Transverse colon (tissue), 4 donors: ENCODE results near the gene STK33. TPM values are rescaled to one million over a fixed set of nuclear protein-coding genes. Genes with fewer than 3 reads are reported as not detected.

Experiments
- DNase-seq: peaks from one replicate; pipeline ENCODE4 v3.0.0-alpha.2; 2019
- H3K27ac ChIP-seq, 4 donors: fragments of 200-600 bp; sonication (generic); 2 replicates each; pipeline ENCODE4 v1.5.1; 2016 to 2018; ENCODE audit warnings: inconsistent platforms in 4 of 4
- H3K27me3 ChIP-seq: fragments of 200-600 bp; sonication (generic); 2 replicates; pipeline ENCODE4 v1.5.1; 2017; ENCODE audit warnings: inconsistent platforms
- H3K36me3 ChIP-seq, 4 donors: fragments of 200-600 bp; sonication (generic); 2 replicates each; pipeline ENCODE4 v1.5.1; 2017 to 2019; ENCODE audit warnings: inconsistent platforms in 4 of 4
- H3K4me1 ChIP-seq, 4 donors: fragments of 200-600 bp; sonication (generic); 2 replicates each; pipeline ENCODE4 v1.5.1; 2017 to 2020; ENCODE audit warnings: inconsistent platforms in 4 of 4
- H3K4me3 ChIP-seq, 4 donors: fragments of 200-600 bp; sonication (generic); 1 replicate in 1 of 4; 2 replicates in 3 of 4; pipeline versions ENCODE4 v1.5.1 to v1.6.1; 2017 to 2019; ENCODE audit warnings: inconsistent platforms in 4 of 4
- H3K9me3 ChIP-seq, 2 donors: fragments of 200-600 bp; sonication (generic); 2 replicates each; pipeline ENCODE4 v1.5.1; 2017 to 2019; ENCODE audit warnings: inconsistent platforms in 2 of 2
- EP300 ChIP-seq: sonication (generic); formaldehyde crosslinking; IDR thresholded peaks from one replicate; pipeline ENCODE4 v1.6.1; 2017; ENCODE audit warnings: antibody characterized with exemption, low read depth
- POLR2A ChIP-seq: fragments of 450-650 bp; IDR thresholded peaks from one replicate; pipeline ENCODE4 v1.6.1; 2016; ENCODE audit warnings: antibody characterized with exemption, mild to moderate bottlenecking, moderate library complexity
- POLR2AphosphoS5 ChIP-seq, 3 donors: sonication (generic); formaldehyde crosslinking; IDR thresholded peaks; one replicate each; pipeline ENCODE4 v1.6.1; 2016; ENCODE audit warnings: antibody characterized with exemption in 3 of 3
- WGBS, 2 donors: methylation state at CpG; one replicate each; pipeline ENCODE4 v1.1.5; 2018; ENCODE audit warnings: low coverage in 1 of 2; 5-methylcytosine and 5-hydroxymethylcytosine counted together
- in situ Hi-C, 4 donors: fragments of 200-750 bp; cut with MboI; loops; one replicate each; pipeline versions ENCODE4 v1.15.0 to v1.15.1; 2017; ENCODE audit warnings: low sequenced_read_pairs in 3 of 4, low pct_ligation_motif_present in 1 of 4, low pct_unique_long_range_greater_than_20kb in 1 of 4
- intact Hi-C: fragments of 100-400 bp; cut with DNase I; formaldehyde crosslinking; loops from one replicate; pipeline ENCODE4 v1.15.1; 2023; ENCODE audit warnings: low total_unique reads
- total RNA-seq, 4 donors: library from RNA; depleted of rRNA; stranded (reverse); fragments of >200 nt; gene quantifications; one replicate each; pipeline ENCODE4 v1.1.0, GENCODE V29; 2016
- TF ChIP-seq, protein P1 (sequence below), 5 experiments: fragments of 200-600 bp in 3 of 5; fragments of 450-650 bp in 2 of 5; sonication (generic) in 3 of 5; IDR thresholded peaks; 1 replicate in 2 of 5; 2 replicates in 3 of 5; pipeline ENCODE4 v1.5.1; 2016 to 2017; ENCODE audit warnings: antibody characterized with exemption in 5 of 5, inconsistent platforms in 3 of 5, mild to moderate bottlenecking in 2 of 5, moderate library complexity in 1 of 5

STK33 gene
- total RNA-seq, 4 donors from 2014 or later = 2.0 to 14.2 (median 3.8) TPM

DNA sequence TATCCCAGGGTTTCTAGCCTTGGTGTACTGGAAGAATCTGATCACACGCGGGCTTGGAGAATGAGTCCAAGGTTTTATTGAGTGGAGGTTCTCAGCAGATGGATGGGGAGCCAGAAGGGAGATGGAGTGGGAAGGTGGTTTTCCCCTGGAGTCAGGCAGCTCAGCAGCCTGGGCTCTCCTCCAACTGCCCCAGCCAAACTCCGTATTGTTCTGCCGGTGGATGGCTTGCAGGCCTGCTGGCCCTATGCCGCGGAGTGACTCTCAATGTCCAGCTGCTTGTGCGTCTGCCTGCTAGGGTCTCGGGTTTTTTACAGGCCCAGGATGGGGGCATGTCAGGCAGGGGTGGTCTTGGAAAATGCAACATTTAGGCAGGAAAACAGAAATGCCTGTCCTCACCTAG, 168.0 kb downstream of the STK33 start:
- Histone ChIP-seq H3K27ac (no peak overlapping the region), H3K9me3 (no peaks in the 10 kb centered on the region), H3K4me1 (no peaks in the 10 kb centered on the region), H3K27me3 (no peaks in the 10 kb centered on the region), H3K4me3 (no peak overlapping the region), H3K36me3 (no peaks in the 10 kb centered on the region)
- in situ Hi-C loops = no loop called here
- WGBS, 2 donors = 95% methylated on average over 8 of the region's 8 CpGs; no CpG with 5 or more reads in 1 of the 2 donors
- DNase-seq = no peak
- TF ChIP-seq POLR2A = no peak
- no peak for TF ChIP-seq EP300
- TF ChIP-seq, protein P1, sequence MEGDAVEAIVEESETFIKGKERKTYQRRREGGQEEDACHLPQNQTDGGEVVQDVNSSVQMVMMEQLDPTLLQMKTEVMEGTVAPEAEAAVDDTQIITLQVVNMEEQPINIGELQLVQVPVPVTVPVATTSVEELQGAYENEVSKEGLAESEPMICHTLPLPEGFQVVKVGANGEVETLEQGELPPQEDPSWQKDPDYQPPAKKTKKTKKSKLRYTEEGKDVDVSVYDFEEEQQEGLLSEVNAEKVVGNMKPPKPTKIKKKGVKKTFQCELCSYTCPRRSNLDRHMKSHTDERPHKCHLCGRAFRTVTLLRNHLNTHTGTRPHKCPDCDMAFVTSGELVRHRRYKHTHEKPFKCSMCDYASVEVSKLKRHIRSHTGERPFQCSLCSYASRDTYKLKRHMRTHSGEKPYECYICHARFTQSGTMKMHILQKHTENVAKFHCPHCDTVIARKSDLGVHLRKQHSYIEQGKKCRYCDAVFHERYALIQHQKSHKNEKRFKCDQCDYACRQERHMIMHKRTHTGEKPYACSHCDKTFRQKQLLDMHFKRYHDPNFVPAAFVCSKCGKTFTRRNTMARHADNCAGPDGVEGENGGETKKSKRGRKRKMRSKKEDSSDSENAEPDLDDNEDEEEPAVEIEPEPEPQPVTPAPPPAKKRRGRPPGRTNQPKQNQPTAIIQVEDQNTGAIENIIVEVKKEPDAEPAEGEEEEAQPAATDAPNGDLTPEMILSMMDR (IDR thresholded peaks at IDR 0.05) = no peak
- TF ChIP-seq POLR2AphosphoS5 (IDR thresholded peaks at IDR 0.05) = no peak
- intact Hi-C loops = no loop called here

DNA sequence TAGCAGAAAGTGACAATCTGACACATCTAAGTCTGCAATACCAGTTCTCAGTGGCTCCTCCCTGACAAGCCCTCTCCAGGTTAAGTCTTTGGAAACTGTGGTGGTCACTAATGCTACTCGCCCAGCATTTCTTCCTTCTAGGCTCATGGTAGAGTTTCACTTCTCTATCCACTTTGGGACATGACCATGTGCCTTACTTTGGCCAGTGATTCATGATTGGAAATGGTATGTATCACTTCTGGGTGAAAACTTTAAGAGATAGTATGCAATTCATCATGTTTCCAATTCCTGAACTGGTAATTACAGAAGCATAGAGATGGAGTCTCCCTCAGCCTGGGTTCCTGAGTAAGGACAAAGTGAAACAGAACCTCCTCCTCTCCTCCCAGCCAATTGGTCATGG, 178.8 kb downstream of the STK33 start:
- WGBS, 2 donors = 64% methylated on average over 1 of the region's 1 CpG; no CpG with 5 or more reads in 1 of the 2 donors
- no peaks in the 10 kb centered on the region for H3K9me3 ChIP-seq
- no peaks in the 10 kb centered on the region for H3K36me3 ChIP-seq
- DNase-seq = no peak
- in situ Hi-C loops = no loop called here
- no peak overlapping the region for H3K4me3 ChIP-seq
- intact Hi-C loops = no loop called here
- H3K27ac ChIP-seq = no peak overlapping the region
- no peaks in the 10 kb centered on the region for H3K27me3 ChIP-seq
- TF ChIP-seq, protein P1 (IDR thresholded peaks at IDR 0.05) = no peak
- TF ChIP-seq POLR2AphosphoS5 (IDR thresholded peaks at IDR 0.05) (no peak), POLR2A (no peak), EP300 (no peak)
- H3K4me1 ChIP-seq = no peaks in the 10 kb centered on the region

DNA sequence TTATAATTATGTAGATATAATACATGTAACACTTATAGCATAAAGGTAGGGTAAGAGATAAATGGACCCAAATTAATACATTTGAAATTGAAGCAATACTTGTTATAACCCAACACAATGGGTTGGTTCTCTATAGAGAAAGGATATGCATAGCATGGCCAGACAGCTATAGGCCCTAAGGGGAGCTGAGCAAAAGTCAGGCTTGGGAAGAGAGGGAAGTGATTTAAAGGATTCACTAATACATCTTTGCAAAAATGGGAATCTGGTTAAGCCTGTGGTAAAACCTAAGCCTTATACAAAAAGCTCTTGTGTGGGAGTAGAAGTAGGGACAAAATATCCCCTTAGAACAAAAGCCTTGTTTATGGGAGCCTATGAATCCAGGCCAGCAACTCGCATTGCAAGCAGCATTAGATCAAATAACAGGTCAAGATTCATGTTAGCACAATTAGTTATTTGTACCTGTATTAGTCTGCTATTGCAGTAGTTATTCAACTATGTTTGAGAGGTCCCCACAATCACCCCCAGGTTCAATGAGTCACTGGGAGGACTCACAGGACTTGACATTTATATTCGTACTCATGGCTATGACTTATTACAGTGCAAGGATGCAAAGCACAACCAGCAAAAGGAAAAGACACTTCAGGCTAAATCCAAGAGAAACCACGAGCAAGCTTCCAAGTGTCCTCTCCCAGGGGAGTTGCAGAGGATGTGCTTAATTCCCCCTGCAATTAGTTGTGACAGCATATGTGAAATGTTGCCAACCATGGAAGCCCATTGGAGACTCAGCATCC, 185.7 kb downstream of the STK33 start:
- no peak overlapping the region for H3K27ac ChIP-seq
- DNase-seq = no peak
- in situ Hi-C loops = no loop called here
- no peak overlapping the region for H3K4me3 ChIP-seq
- intact Hi-C loops = no loop called here
- H3K9me3 ChIP-seq = no peaks in the 10 kb centered on the region
- H3K36me3 ChIP-seq = no peaks in the 10 kb centered on the region
- WGBS, 2 donors = 67 to 80% methylated on average over 1 to 3 of the region's 3 CpGs
- no peaks in the 10 kb centered on the region for H3K4me1 ChIP-seq
- H3K27me3 ChIP-seq = no peaks in the 10 kb centered on the region
- no peak for TF ChIP-seq POLR2AphosphoS5 (IDR thresholded peaks at IDR 0.05)
- TF ChIP-seq POLR2A = no peak
- no peak for TF ChIP-seq EP300
- TF ChIP-seq, protein P1 (IDR thresholded peaks at IDR 0.05) = no peak

- TF ChIP-seq POLR2AphosphoS5 (IDR thresholded peaks at IDR 0.05) (no peak), EP300 (no peak), POLR2A (no peak)
- TF ChIP-seq, protein P1 (IDR thresholded peaks at IDR 0.05) = no peak
- Histone ChIP-seq H3K27me3 (no peaks in the 10 kb centered on the region), H3K4me3 (no peak overlapping the region), H3K4me1 (no peaks in the 10 kb centered on the region), H3K9me3 (no peaks in the 10 kb centered on the region), H3K27ac (no peak overlapping the region), H3K36me3 (no peaks in the 10 kb centered on the region)
- intact Hi-C loops = no loop called here
- 50 to 53% methylated on average over 1 of the region's 1 CpG for WGBS, 2 donors
- in situ Hi-C loops = no loop called here
- no peak for DNase-seq
Measured at GRCh38 chr11:8403310-8403709, 190.7 kb downstream of the STK33 start.
